Stimulated activated CD8-positive, alpha-beta memory T cell treated with anti-CD3 and anti-CD28 coated beads, Interleukin-12 subunit alpha, Interleukin-12 subunit beta, amount 100 ng/mL, for 24 hours (primary cell): ENCODE data around the gene HIC1.
"Not testable (repeated sequence)": the region's sequence is repeated elsewhere in the genome, so short reads cannot be mapped to it uniquely, and the experiment has no call there.

Source experiments
- DNase-seq: peaks from one replicate; pipeline ENCODE4 v3.0.0-alpha.2; 2020; ENCODE audit errors: extremely low read depth

Gene HIC1

GRCh38 chr17:2054512-2055291, at the start of gene HIC1:
Gene HIC1 (plus strand): TSS chr17:2055103. CDS start chr17:2056691, 1,588 bp downstream.
- DNase-seq: no peak

GRCh38 chr17:2008332-2009126, 46.4 kb upstream of the HIC1 start:
- DNase-seq: no peak

- DNase-seq: no peak
Observed at GRCh38 chr17:2009737-2010136, 45.2 kb upstream of the HIC1 start.

- no peak for DNase-seq
Observed at GRCh38 chr17:2011411-2012371, 43.2 kb upstream of the HIC1 start.

- no peak for DNase-seq
Observed at GRCh38 chr17:2012499-2012898, 42.4 kb upstream of the HIC1 start.

GRCh38 chr17:2013220-2013993, 41.5 kb upstream of the HIC1 start:
- DNase-seq: not testable (repeated sequence)

GRCh38 chr17:2013994-2014317, 40.9 kb upstream of the HIC1 start:
- DNase-seq: no peak

GRCh38 chr17:2015314-2015713, 39.6 kb upstream of the HIC1 start:
- no peak for DNase-seq

- no peak for DNase-seq
Observed at GRCh38 chr17:2016494-2016893, 38.4 kb upstream of the HIC1 start.

GRCh38 chr17:2017274-2017941, 37.5 kb upstream of the HIC1 start:
- DNase-seq: no peak

- DNase-seq: no peak
Observed at GRCh38 chr17:2018716-2019510, 36.0 kb upstream of the HIC1 start.

GRCh38 chr17:2019723-2020122, 35.2 kb upstream of the HIC1 start:
- no peak for DNase-seq

- DNase-seq: no peak
Observed at GRCh38 chr17:2020721-2021120, 34.2 kb upstream of the HIC1 start.

- DNase-seq: no peak
Observed at GRCh38 chr17:2022647-2023240, 32.2 kb upstream of the HIC1 start.

- no peak for DNase-seq
Observed at GRCh38 chr17:2023256-2023655, 31.6 kb upstream of the HIC1 start.

GRCh38 chr17:2023692-2024571, 31.0 kb upstream of the HIC1 start:
- no peak for DNase-seq

- DNase-seq: no peak
Observed at GRCh38 chr17:2024572-2025219, 30.2 kb upstream of the HIC1 start.

GRCh38 chr17:2025220-2025621, 29.7 kb upstream of the HIC1 start, which contains the start of gene RTN4RL1:
Gene RTN4RL1 (minus strand): TSS chr17:2025334. CDS start chr17:2024865, 469 bp downstream.
- DNase-seq: no peak
